Chondrocyte (in vitro differentiated cells): Measurements from ENCODE around the gene KCNAB1. TPM values are rescaled to one million over a fixed set of nuclear protein-coding genes. Genes with fewer than 3 reads are reported as not detected.

Experiments
- DNase-seq: peaks from one replicate; pipeline ENCODE4 v3.0.0; 2021; ENCODE audit warnings: mixed read lengths, low spot score
- H3K27ac Mint-ChIP-seq: one replicate; pipeline ENCODE4 v1.8.0; 2021; ENCODE audit warnings: mild to moderate bottlenecking, moderate library complexity, mixed read lengths; ENCODE audit not compliant: unreplicated experiment
- H3K27me3 Mint-ChIP-seq: 2 replicates; pipeline ENCODE4 v1.8.0; 2021; ENCODE audit warnings: low read depth, mixed read lengths
- H3K36me3 Mint-ChIP-seq: 2 replicates; pipeline ENCODE4 v1.8.0; 2021; ENCODE audit warnings: low read depth, mixed read lengths
- H3K4me1 Mint-ChIP-seq: 2 replicates; pipeline ENCODE4 v1.8.0; 2021; ENCODE audit warnings: low read depth, mild to moderate bottlenecking, mixed read lengths
- H3K4me3 Mint-ChIP-seq: one replicate; pipeline ENCODE4 v1.8.0; 2021; ENCODE audit warnings: mild to moderate bottlenecking, moderate library complexity, mixed read lengths; ENCODE audit not compliant: unreplicated experiment
- H3K9me3 Mint-ChIP-seq: 2 replicates; pipeline ENCODE4 v1.8.0; 2021; ENCODE audit warnings: low read depth, mixed read lengths
- total RNA-seq: library from RNA; stranded (reverse); gene quantifications from 3 replicates; pipeline ENCODE4 v1.2.1, GENCODE V29; 2021
- TF ChIP-seq, protein P1 (sequence below): fragments of 200-600 bp; sonication (generic); IDR thresholded peaks from 2 replicates; pipeline ENCODE4 v1.5.0; 2021; ENCODE audit warnings: antibody characterized with exemption, mild to moderate bottlenecking, moderate library complexity

The KCNAB1 gene
- total RNA-seq, 1 donor from 2014 or later, result 3.4 TPM

DNA sequence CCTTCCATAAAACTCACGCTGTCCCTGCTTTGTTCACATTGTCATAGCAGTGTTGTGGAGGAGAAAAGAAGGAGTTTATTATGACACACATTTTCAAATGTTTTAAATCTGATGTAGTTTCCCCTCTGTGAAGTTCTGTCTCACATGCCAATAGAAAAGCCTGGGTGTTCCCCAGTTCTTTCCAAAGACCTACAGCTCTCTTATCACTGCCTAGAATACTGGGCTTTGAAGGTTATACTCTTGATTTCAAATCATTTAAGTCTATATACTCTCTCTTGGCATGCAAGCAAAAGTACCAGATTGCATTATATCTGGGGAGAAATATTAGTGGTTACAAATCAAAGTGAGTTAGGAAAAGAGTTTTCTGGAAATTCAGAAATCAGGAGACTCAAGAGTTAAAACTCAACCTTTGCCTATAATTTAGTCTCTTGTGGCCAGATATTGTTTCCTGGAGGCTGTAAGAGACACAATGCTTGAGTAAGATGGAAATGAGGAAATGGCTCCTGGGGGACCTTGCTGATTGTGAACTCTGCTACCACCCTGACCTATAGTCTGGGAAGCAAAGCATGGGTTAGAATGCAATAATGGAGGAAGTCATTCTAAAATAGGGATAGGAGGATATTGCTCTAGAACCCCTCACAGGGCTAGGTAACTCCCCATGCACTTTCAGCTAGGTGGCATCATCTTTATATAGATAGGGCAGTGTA is 182.8 kb downstream of the KCNAB1 start:
- Mint-ChIP-seq H3K27ac (no peak overlapping the region), H3K9me3 (peaks cover 3% of the 10 kb centered on the region), H3K4me1 (peaks cover 51% of the 10 kb centered on the region), H3K4me3 (no peak overlapping the region), H3K27me3 (no peaks in the 10 kb centered on the region), H3K36me3 (no peaks in the 10 kb centered on the region)
- TF ChIP-seq, protein P1, sequence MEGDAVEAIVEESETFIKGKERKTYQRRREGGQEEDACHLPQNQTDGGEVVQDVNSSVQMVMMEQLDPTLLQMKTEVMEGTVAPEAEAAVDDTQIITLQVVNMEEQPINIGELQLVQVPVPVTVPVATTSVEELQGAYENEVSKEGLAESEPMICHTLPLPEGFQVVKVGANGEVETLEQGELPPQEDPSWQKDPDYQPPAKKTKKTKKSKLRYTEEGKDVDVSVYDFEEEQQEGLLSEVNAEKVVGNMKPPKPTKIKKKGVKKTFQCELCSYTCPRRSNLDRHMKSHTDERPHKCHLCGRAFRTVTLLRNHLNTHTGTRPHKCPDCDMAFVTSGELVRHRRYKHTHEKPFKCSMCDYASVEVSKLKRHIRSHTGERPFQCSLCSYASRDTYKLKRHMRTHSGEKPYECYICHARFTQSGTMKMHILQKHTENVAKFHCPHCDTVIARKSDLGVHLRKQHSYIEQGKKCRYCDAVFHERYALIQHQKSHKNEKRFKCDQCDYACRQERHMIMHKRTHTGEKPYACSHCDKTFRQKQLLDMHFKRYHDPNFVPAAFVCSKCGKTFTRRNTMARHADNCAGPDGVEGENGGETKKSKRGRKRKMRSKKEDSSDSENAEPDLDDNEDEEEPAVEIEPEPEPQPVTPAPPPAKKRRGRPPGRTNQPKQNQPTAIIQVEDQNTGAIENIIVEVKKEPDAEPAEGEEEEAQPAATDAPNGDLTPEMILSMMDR, result no peak
- no peak for DNase-seq

- H3K4me1 Mint-ChIP-seq, result peaks cover 54% of the 10 kb centered on the region
- no peaks in the 10 kb centered on the region for H3K36me3 Mint-ChIP-seq
- H3K9me3 Mint-ChIP-seq, result peaks cover 3% of the 10 kb centered on the region
- no peak for DNase-seq
- TF ChIP-seq, protein P1, result no peak
- H3K27ac Mint-ChIP-seq, result peak overlapping the region; percentile 83
- no peak overlapping the region for H3K4me3 Mint-ChIP-seq
- H3K27me3 Mint-ChIP-seq, result no peaks in the 10 kb centered on the region
These were observed 184.0 kb downstream of the KCNAB1 start for GRCh38 chr3:156304406-156304805.

DNA sequence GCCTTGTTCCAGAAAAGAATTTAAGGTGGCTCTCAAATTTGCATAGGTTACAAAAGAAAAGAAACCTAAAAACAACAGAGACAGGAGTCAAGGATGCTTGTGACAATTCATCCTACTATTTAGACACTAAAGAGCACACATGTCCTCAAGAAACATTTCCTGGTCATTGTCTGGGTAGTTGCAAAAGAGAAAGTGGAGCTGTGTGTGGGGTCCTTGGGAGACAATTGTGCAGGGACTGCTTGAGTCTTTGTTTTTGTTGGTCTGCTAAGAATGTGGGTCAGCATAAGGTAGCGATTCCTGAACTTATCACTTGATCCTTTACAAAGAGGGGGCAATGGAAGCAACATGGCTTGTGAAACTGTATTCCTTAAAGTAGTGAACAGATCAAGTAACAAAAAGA is 185.3 kb downstream of the KCNAB1 start:
- H3K36me3 Mint-ChIP-seq, result no peaks in the 10 kb centered on the region
- TF ChIP-seq, protein P1, result no peak
- no peak overlapping the region for H3K27ac Mint-ChIP-seq
- H3K27me3 Mint-ChIP-seq, result no peaks in the 10 kb centered on the region
- DNase-seq, result no peak
- H3K9me3 Mint-ChIP-seq, result no peaks in the 10 kb centered on the region
- peaks cover 44% of the 10 kb centered on the region for H3K4me1 Mint-ChIP-seq
- no peak overlapping the region for H3K4me3 Mint-ChIP-seq

GRCh38 chr3:156307704-156308103 is 187.3 kb downstream of the KCNAB1 start:
- Mint-ChIP-seq H3K27me3 (no peaks in the 10 kb centered on the region), H3K36me3 (no peaks in the 10 kb centered on the region), H3K9me3 (no peaks in the 10 kb centered on the region), H3K4me1 (peaks cover 35% of the 10 kb centered on the region), H3K27ac (peak overlapping the region; percentile 13), H3K4me3 (no peak overlapping the region)
- no peak for DNase-seq
- TF ChIP-seq, protein P1, result no peak

DNA sequence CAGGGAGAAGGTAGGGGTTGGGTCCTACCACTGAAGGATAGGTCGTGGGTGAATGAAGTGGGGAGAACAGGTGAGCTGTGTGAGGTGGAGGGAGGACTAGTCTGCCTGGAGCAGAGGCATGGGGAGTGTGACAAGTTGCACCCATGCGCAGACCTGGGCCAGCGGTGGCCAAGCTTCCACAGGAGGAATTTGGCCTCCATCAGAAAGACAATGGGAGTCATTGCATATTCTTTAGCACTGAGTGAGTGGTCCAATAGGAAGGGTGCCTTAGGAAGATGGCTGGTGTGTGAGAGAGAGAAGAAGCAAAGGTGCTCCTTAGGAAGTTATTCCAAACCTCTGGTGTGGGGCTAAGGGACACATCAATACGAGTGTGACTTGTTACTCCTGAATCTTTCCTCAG is 191.1 kb downstream of the KCNAB1 start:
- no peak overlapping the region for H3K27ac Mint-ChIP-seq
- no peaks in the 10 kb centered on the region for H3K36me3 Mint-ChIP-seq
- H3K4me3 Mint-ChIP-seq, result no peak overlapping the region
- H3K4me1 Mint-ChIP-seq, result peaks cover 18% of the 10 kb centered on the region
- H3K9me3 Mint-ChIP-seq, result no peaks in the 10 kb centered on the region
- no peak for DNase-seq
- no peaks in the 10 kb centered on the region for H3K27me3 Mint-ChIP-seq
- TF ChIP-seq, protein P1, result no peak
